Measurements from ENCODE around the gene MRPS30.

MRPS30 gene

GRCh38 chr5:44842496-44843282, 33.9 kb downstream of the MRPS30 start:
- Mint-ChIP-seq H3K4me1 (ENCODE audit: low read depth) (no peaks in the 10 kb centered on the region), H3K36me3 (ENCODE audit: low read depth) (peaks cover 10% of the 10 kb centered on the region), H3K27me3 (no peaks in the 10 kb centered on the region), H3K9me3 (peaks cover 10% of the 10 kb centered on the region), H3K27ac (no peak overlapping the region), H3K4me3 (no peak overlapping the region)
- no peak for DNase-seq

GRCh38 chr5:44844744-44845143, 36.0 kb downstream of the MRPS30 start:
- Mint-ChIP-seq H3K4me3 (no peak overlapping the region), H3K27me3 (no peaks in the 10 kb centered on the region), H3K4me1 (ENCODE audit: low read depth) (no peaks in the 10 kb centered on the region), H3K36me3 (ENCODE audit: low read depth) (no peaks in the 10 kb centered on the region), H3K27ac (no peak overlapping the region), H3K9me3 (no peaks in the 10 kb centered on the region)
- no peak for DNase-seq

- no peaks in the 10 kb centered on the region for H3K9me3 Mint-ChIP-seq
- H3K27me3 Mint-ChIP-seq: no peaks in the 10 kb centered on the region
- no peaks in the 10 kb centered on the region for H3K4me1 Mint-ChIP-seq (ENCODE audit: low read depth)
- DNase-seq: no peak
- no peaks in the 10 kb centered on the region for H3K36me3 Mint-ChIP-seq (ENCODE audit: low read depth)
- no peak overlapping the region for H3K27ac Mint-ChIP-seq
- no peak overlapping the region for H3K4me3 Mint-ChIP-seq
Measured at GRCh38 chr5:44845777-44846176, 37.0 kb downstream of the MRPS30 start.

GRCh38 chr5:44847206-44847852, 38.6 kb downstream of the MRPS30 start:
- DNase-seq: no peak
- H3K4me3 Mint-ChIP-seq: no peak overlapping the region
- H3K4me1 Mint-ChIP-seq (ENCODE audit: low read depth): no peaks in the 10 kb centered on the region
- no peaks in the 10 kb centered on the region for H3K9me3 Mint-ChIP-seq
- no peaks in the 10 kb centered on the region for H3K27me3 Mint-ChIP-seq
- H3K36me3 Mint-ChIP-seq (ENCODE audit: low read depth): no peaks in the 10 kb centered on the region
- H3K27ac Mint-ChIP-seq: no peak overlapping the region

GRCh38 chr5:44860267-44860666, 51.5 kb downstream of the MRPS30 start:
- DNase-seq: no peak
- Mint-ChIP-seq H3K4me1 (ENCODE audit: low read depth) (no peaks in the 10 kb centered on the region), H3K36me3 (ENCODE audit: low read depth) (no peaks in the 10 kb centered on the region), H3K27ac (no peak overlapping the region), H3K9me3 (peaks cover 2% of the 10 kb centered on the region), H3K27me3 (peaks cover 3% of the 10 kb centered on the region), H3K4me3 (no peak overlapping the region)

- no peak for DNase-seq
- Mint-ChIP-seq H3K4me3 (no peak overlapping the region), H3K9me3 (no peaks in the 10 kb centered on the region), H3K36me3 (ENCODE audit: low read depth) (no peaks in the 10 kb centered on the region), H3K27me3 (peaks cover 8% of the 10 kb centered on the region), H3K4me1 (ENCODE audit: low read depth) (no peaks in the 10 kb centered on the region), H3K27ac (no peak overlapping the region)
Measured at GRCh38 chr5:44862808-44863207, 54.1 kb downstream of the MRPS30 start.
